Neuronal stem cell (in vitro differentiated cells): ENCODE results near the gene ZCCHC7.

Experiments
- DNase-seq: peaks from one replicate; pipeline ENCODE4 v3.0.0-alpha.2; 2013; ENCODE audit warnings: low spot score
- H2AFZ ChIP-seq: one replicate; pipeline ENCODE4 v1.6.1; 2013; ENCODE audit warnings: mild to moderate bottlenecking, low read length, inconsistent platforms
- H2AK5ac ChIP-seq: 2 replicates; pipeline ENCODE4 v1.6.1; 2013; ENCODE audit warnings: low read depth, mild to moderate bottlenecking, inconsistent platforms, low read length, moderate library complexity, mixed read lengths
- H2BK120ac ChIP-seq: 2 replicates; pipeline ENCODE4 v1.6.1; 2013; ENCODE audit warnings: low read depth, mild to moderate bottlenecking, inconsistent platforms, low read length, moderate library complexity, mixed read lengths
- H2BK12ac ChIP-seq: one replicate; pipeline ENCODE4 v1.6.1; 2013; ENCODE audit warnings: low read length, inconsistent platforms
- H2BK15ac ChIP-seq: 2 replicates; pipeline ENCODE4 v1.6.1; 2013; ENCODE audit warnings: mild to moderate bottlenecking, low read length, inconsistent platforms, mixed read lengths
- H2BK5ac ChIP-seq: one replicate; pipeline ENCODE4 v1.6.1; 2013; ENCODE audit warnings: inconsistent platforms, mild to moderate bottlenecking, low read length, moderate library complexity
- H3K14ac ChIP-seq: one replicate; pipeline ENCODE4 v1.6.1; 2013; ENCODE audit warnings: low read length, inconsistent platforms
- H3K18ac ChIP-seq: 2 replicates; pipeline ENCODE4 v1.6.1; 2013; ENCODE audit warnings: low read length, inconsistent platforms
- H3K23ac ChIP-seq: 2 replicates; pipeline ENCODE4 v1.6.1; 2013; ENCODE audit warnings: low read depth, mild to moderate bottlenecking, mixed read lengths, low read length, inconsistent platforms; ENCODE audit not compliant: poor library complexity
- H3K27ac ChIP-seq: replicated peaks from 3 replicates; pipeline ENCODE4 v1.5.1; 2013; ENCODE audit warnings: low read length, inconsistent platforms
- H3K27me3 ChIP-seq, 3 experiments: 2 replicates each; pipeline ENCODE4 v1.6.1; 2013; ENCODE audit warnings: low read length in 3 of 3, mild to moderate bottlenecking in 2 of 3, inconsistent platforms in 1 of 3, low read depth in 1 of 3, mixed read lengths in 1 of 3, moderate library complexity in 1 of 3; ENCODE audit not compliant: control insufficient read depth in 3 of 3, insufficient read depth in 3 of 3
- H3K36me3 ChIP-seq, 2 donors: replicated peaks in 1 of 2; 2 replicates each; pipeline ENCODE4 v1.6.1; 2013; ENCODE audit warnings: low read length in 2 of 2; ENCODE audit not compliant: control insufficient read depth in 2 of 2, insufficient read depth in 2 of 2
- H3K4ac ChIP-seq: 2 replicates; pipeline ENCODE4 v1.6.1; 2013; ENCODE audit warnings: inconsistent platforms, mild to moderate bottlenecking, low read length, moderate library complexity
- H3K4me1 ChIP-seq, 2 donors: 1 replicate in 1 of 2; 2 replicates in 1 of 2; pipeline ENCODE4 v1.6.1; 2013; ENCODE audit warnings: low read length in 2 of 2, low read depth in 1 of 2; ENCODE audit not compliant: control insufficient read depth in 2 of 2, insufficient read depth in 1 of 2
- H3K4me2 ChIP-seq: one replicate; pipeline ENCODE4 v1.6.1; 2013; ENCODE audit warnings: mild to moderate bottlenecking, low read length, inconsistent platforms; ENCODE audit not compliant: insufficient read depth, poor library complexity, severe bottlenecking
- H3K4me3 ChIP-seq, 2 donors: 2 replicates each; pipeline ENCODE4 v1.5.1; 2013; ENCODE audit warnings: low read length in 2 of 2, mild to moderate bottlenecking in 2 of 2, inconsistent platforms in 1 of 2, moderate library complexity in 1 of 2
- H3K79me1 ChIP-seq: one replicate; pipeline ENCODE4 v1.6.1; 2013; ENCODE audit warnings: low read depth, mild to moderate bottlenecking, inconsistent platforms, low read length, moderate library complexity
- H3K9ac ChIP-seq: one replicate; pipeline ENCODE4 v1.6.1; 2013; ENCODE audit warnings: mild to moderate bottlenecking, low read depth, low read length, inconsistent platforms; ENCODE audit not compliant: poor library complexity
- H3K9me3 ChIP-seq, 2 donors: replicated peaks in 1 of 2; 2 replicates each; pipeline versions ENCODE3 to v1.6.1; 2013; ENCODE audit warnings: low read length in 2 of 2, mild to moderate bottlenecking in 2 of 2, inconsistent platforms in 1 of 2, low read depth in 1 of 2, mixed read lengths in 1 of 2, moderate library complexity in 1 of 2; ENCODE audit not compliant: control insufficient read depth in 2 of 2, insufficient read depth in 1 of 2
- H4K8ac ChIP-seq: one replicate; pipeline ENCODE4 v1.6.1; 2013; ENCODE audit warnings: low read depth, mild to moderate bottlenecking, inconsistent platforms, low read length, moderate library complexity
- H4K91ac ChIP-seq: one replicate; pipeline ENCODE4 v1.6.1; 2013; ENCODE audit warnings: low read length, low read depth, mild to moderate bottlenecking, inconsistent platforms; ENCODE audit not compliant: poor library complexity
- WGBS, 2 donors: extraction: QIAGEN DNeasy Blood & Tissue Kit; methylation state at CpG; one replicate each; pipeline ENCODE4 v1.1.7; 2013; ENCODE audit warnings: missing lambda C conversion rate in 2 of 2, mixed read lengths in 1 of 2; ENCODE audit not compliant: insufficient read length in 2 of 2, insufficient replicate concordance in 1 of 2; ENCODE audit errors: extremely low coverage in 2 of 2; 5-methylcytosine and 5-hydroxymethylcytosine counted together

ZCCHC7 gene

DNA sequence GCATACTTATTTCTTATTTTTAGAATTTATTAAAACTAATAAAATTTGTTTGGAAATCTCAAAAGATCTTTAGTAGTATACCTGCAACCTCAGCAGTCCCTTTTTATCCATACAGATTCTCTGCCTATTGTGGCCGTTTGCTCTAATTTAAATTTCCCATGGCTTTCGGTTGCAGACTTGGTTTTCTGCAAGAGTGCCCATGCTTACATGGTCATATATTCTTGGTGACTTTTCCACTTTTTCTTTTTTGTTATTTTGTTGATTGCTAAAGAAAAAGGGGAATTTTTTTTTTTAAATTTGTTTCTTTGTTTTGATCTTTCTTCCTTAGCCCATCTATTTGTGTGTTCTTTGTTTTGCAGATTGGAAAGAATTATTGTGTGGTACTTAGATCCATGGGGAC, 20.6 kb downstream of the ZCCHC7 start:
- H3K23ac ChIP-seq: no peak overlapping the region
- no peak overlapping the region for H2AFZ ChIP-seq
- no peaks in the 10 kb centered on the region for H3K79me1 ChIP-seq
- no peak overlapping the region for H4K8ac ChIP-seq
- no peak overlapping the region for H3K14ac ChIP-seq
- H3K27ac ChIP-seq: no peak overlapping the region
- H3K9ac ChIP-seq: no peak overlapping the region
- no peak overlapping the region for H3K4me2 ChIP-seq
- no peaks in the 10 kb centered on the region for H3K27me3 ChIP-seq
- no peak for DNase-seq
- H4K91ac ChIP-seq: no peak overlapping the region
- H3K4me1 ChIP-seq: peaks cover 5 to 54% of the 10 kb centered on the region in 2 donors
- H3K9me3 ChIP-seq: no peaks in the 10 kb centered on the region
- no peak overlapping the region for H2BK120ac ChIP-seq
- H3K4me3 ChIP-seq: no peak overlapping the region
- no peak overlapping the region for H2BK5ac ChIP-seq
- no peak overlapping the region for H3K4ac ChIP-seq
- H3K18ac ChIP-seq: no peak overlapping the region
- no CpG with 5 or more reads among the region's 2 CpGs for WGBS, 2 donors
- H3K36me3 ChIP-seq: peaks cover 0 to 8% of the 10 kb centered on the region in 2 donors
- H2AK5ac ChIP-seq: no peak overlapping the region
- H2BK12ac ChIP-seq: no peak overlapping the region
- no peak overlapping the region for H2BK15ac ChIP-seq

DNA sequence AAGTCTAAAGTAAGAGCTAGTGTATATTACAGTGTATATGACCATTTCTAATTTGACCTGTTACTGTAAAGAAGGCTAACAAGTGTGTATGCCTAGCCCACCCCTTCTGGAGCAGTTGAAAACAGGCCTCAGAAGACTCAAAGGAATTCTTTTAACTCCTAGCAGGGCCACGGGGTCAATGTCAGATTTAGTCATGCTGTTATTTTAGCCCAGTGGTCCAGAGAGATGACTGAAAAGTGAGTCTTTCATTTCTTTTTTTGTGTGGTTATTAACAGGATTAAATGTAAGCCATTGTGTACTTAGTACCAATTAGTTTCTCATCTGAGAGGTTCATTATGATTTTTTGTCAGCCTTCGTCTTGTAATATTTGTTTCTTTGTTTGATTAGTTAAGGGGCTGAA, 24.4 kb downstream of the ZCCHC7 start:
- Histone ChIP-seq H3K18ac (no peak overlapping the region), H2BK5ac (no peak overlapping the region), H3K27ac (no peak overlapping the region), H3K79me1 (no peaks in the 10 kb centered on the region), H3K9me3 (no peaks in the 10 kb centered on the region), H2BK12ac (no peak overlapping the region), H2BK120ac (no peak overlapping the region), H3K4me1 (peaks cover 2 to 57% of the 10 kb centered on the region in 2 donors), H3K4me3 (no peak overlapping the region), H3K9ac (no peak overlapping the region), H4K8ac (no peak overlapping the region), H2AK5ac (no peak overlapping the region), H2BK15ac (no peak overlapping the region), H3K23ac (no peak overlapping the region), H3K4ac (no peak overlapping the region), H2AFZ (no peak overlapping the region), H3K36me3 (peaks cover 0 to 3% of the 10 kb centered on the region in 2 donors), H3K27me3 (no peaks in the 10 kb centered on the region), H3K4me2 (no peak overlapping the region), H4K91ac (no peak overlapping the region), H3K14ac (no peak overlapping the region)
- peak; percentile 42 for DNase-seq
- WGBS, 2 donors: no CpG with 5 or more reads among the region's 2 CpGs

DNA sequence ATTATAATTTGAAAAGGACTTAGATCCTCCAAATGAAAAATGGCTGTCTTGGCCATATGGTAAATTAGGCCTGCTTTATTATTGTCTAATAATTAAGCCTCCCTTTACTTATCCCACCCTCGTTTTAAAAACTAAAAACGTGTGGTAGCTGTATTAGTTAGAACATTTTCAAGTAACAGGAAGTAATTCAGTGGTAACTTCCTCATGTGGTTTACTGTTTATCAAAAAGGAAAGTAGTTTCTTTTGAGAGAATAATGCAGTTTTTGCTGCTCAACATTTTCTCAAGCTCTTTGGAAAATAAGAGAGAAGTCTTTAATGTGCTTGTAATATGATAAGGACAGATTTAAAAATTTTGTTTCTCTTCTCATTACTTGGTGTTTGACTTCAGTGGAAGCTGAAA, 26.0 kb downstream of the ZCCHC7 start:
- no peak for DNase-seq
- no peak overlapping the region for H4K91ac ChIP-seq
- no peak overlapping the region for H4K8ac ChIP-seq
- H2AK5ac ChIP-seq: no peak overlapping the region
- H3K23ac ChIP-seq: no peak overlapping the region
- no peaks in the 10 kb centered on the region for H3K79me1 ChIP-seq
- H3K4me2 ChIP-seq: no peak overlapping the region
- H2BK120ac ChIP-seq: no peak overlapping the region
- peaks cover 4 to 59% of the 10 kb centered on the region in 2 donors for H3K4me1 ChIP-seq
- peaks cover 0 to 3% of the 10 kb centered on the region in 2 donors for H3K36me3 ChIP-seq
- H2BK15ac ChIP-seq: no peak overlapping the region
- no peak overlapping the region for H3K18ac ChIP-seq
- H3K27ac ChIP-seq: no peak overlapping the region
- H2AFZ ChIP-seq: no peak overlapping the region
- no CpG with 5 or more reads among the region's 2 CpGs for WGBS, 2 donors
- no peak overlapping the region for H2BK5ac ChIP-seq
- no peak overlapping the region for H2BK12ac ChIP-seq
- no peaks in the 10 kb centered on the region for H3K9me3 ChIP-seq
- H3K14ac ChIP-seq: no peak overlapping the region
- H3K9ac ChIP-seq: no peak overlapping the region
- no peaks in the 10 kb centered on the region for H3K27me3 ChIP-seq
- H3K4me3 ChIP-seq: no peak overlapping the region
- no peak overlapping the region for H3K4ac ChIP-seq

DNA sequence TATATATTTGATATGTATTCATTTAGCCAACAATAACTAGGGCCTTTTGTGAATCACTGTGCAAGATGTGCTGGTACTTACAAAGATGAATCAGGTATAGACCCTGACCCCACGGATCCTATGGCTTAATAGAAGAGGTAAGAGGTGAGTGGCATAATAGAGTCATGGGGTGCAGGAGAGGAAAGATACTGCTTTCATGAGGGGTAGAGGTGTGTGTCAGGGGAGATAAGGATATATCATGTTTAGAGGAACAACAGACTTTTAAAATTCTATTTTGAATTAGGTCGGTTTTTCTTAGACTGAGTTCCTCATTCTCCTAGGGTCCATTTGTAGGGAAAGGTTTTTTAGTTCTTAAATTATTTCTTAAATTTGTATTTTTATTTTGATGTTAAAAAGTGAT, 27.8 kb downstream of the ZCCHC7 start:
- H2AFZ ChIP-seq: no peak overlapping the region
- no peak for DNase-seq
- H3K9me3 ChIP-seq: no peaks in the 10 kb centered on the region
- H4K91ac ChIP-seq: no peak overlapping the region
- no peak overlapping the region for H3K27ac ChIP-seq
- no peak overlapping the region for H3K23ac ChIP-seq
- H3K79me1 ChIP-seq: no peaks in the 10 kb centered on the region
- H2BK15ac ChIP-seq: no peak overlapping the region
- H2BK12ac ChIP-seq: no peak overlapping the region
- H3K18ac ChIP-seq: no peak overlapping the region
- WGBS, 2 donors: no CpG with 5 or more reads among the region's 2 CpGs
- no peak overlapping the region for H4K8ac ChIP-seq
- H3K14ac ChIP-seq: no peak overlapping the region
- no peak overlapping the region for H3K9ac ChIP-seq
- peaks cover 4 to 45% of the 10 kb centered on the region in 2 donors for H3K4me1 ChIP-seq
- no peak overlapping the region for H2BK120ac ChIP-seq
- peaks cover 0 to 3% of the 10 kb centered on the region in 2 donors for H3K36me3 ChIP-seq
- no peak overlapping the region for H2AK5ac ChIP-seq
- no peak overlapping the region for H3K4me2 ChIP-seq
- H3K4me3 ChIP-seq: no peak overlapping the region
- no peak overlapping the region for H3K4ac ChIP-seq
- H2BK5ac ChIP-seq: no peak overlapping the region
- no peaks in the 10 kb centered on the region for H3K27me3 ChIP-seq
